NCI-H187 treated with DMSO at 0.1 percent for 48 hours (cell line): ENCODE data around the gene SEMA7A.

ENCODE experiments used
- DNase-seq: peaks from one replicate; lab custom pipeline; 2025; lab: John Stamatoyannopoulos, UW

SEMA7A gene

DNA sequence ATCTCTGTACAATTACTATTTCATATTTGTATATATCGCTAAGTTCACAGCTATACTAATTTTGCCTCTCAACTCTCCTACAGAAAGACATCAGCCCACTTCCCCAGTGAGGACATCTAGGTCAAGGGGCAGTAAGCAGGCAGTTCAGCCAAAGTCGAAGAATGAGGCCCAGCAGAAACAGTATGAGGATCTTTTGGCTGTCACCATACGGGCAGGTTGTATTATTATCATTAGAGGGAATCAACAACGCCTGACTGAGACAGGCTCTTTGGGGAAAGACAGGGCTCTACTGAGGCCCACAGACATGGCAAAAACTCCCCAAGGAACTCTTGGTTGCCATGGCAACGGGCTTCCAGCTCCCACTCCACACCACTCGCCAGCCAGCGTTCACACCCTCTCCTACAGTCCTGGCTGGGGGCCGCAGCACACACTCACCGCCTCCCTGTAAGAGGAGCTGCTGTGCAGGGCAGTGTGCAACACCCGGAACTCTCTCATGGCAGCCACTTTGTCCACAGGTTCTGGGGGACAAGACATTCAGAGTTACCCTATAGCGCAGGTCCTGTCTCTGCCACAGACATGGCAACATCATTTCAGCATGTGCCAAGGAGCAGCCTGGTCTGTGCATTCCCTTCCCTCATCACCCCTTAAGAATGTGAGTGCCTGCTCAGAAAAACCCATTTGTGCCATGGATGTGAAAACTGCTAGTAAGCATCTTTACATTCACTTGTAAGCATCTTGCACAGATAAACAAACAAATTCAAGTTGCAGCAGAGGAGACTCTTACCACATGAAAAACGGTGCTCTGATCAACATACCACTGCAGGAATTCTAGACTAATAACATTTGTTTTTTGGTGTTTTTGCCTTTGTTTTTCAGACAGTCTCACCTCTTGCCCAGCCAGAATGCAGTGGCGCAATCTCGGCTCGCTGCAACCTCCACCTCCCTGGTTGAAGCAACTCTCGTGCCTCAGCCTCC is 18.4 kb upstream of the SEMA7A start:
- peak; percentile 3 for DNase-seq

DNA sequence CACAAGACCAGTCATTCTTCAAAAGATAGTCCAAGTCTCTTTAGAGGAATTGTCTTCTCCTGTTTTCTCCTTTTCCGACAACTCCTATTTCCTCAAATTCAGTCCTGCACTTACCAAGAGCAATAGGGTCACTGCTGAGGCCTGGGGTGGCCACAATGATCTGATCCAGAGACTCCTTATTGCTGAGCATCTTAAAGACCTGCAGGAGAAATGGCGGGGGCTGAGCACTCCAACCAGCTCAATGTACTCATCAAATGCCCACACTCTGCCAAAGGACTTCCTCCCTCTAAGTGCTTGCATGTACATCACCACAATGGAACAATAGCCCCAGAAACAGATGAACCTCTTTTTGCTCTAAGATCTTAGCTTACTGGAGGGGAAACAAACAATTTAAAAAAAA is 17.6 kb upstream of the SEMA7A start:
- no peak for DNase-seq

DNA sequence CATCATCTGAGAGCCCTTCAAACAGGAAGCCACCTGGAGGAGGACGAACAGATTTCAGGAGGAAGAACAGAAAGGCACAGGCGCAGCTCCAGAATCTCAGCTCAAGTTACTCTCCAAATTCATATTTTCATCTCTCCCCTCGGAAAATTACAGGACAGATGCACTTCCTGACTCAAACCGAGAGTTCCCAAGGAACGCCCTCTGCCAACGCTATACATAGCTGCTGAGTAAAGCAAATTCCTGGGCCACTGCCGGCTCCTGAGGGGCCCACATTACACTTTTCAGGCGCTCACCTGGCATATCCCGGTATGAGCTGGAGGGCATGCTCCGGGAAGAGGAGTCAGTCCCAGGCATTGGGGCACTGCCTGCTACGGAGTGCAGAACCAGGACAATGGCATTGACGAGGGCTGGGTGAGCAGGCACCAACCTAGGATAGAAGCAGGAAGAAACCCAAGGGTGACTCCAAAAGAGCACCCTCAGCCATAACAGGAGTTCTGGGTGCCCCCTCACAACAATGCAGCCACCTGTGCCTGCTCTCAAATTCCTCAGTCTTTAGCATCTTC is 16.0 kb upstream of the SEMA7A start:
- DNase-seq = no peak

DNA sequence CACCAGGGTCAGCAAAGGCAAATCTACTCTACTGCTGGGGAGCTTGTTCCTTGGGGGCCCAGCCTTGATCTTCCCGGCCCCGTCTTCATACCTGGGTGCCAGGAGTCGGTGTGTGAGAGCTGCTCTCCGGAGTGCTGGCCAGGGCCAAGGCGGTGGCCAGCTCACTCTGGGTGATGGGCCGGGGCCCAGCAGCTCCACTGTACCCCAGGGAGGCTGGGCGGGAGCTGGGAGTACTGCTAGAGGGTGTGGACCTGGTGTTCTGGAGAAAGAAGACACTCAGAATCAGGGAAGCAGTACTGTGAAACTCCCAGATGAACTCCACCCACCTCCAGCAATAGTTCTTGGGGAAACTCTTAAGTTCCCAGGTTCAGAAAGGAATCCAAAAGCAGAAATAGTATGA is 15.3 kb upstream of the SEMA7A start:
- DNase-seq = no peak

DNA sequence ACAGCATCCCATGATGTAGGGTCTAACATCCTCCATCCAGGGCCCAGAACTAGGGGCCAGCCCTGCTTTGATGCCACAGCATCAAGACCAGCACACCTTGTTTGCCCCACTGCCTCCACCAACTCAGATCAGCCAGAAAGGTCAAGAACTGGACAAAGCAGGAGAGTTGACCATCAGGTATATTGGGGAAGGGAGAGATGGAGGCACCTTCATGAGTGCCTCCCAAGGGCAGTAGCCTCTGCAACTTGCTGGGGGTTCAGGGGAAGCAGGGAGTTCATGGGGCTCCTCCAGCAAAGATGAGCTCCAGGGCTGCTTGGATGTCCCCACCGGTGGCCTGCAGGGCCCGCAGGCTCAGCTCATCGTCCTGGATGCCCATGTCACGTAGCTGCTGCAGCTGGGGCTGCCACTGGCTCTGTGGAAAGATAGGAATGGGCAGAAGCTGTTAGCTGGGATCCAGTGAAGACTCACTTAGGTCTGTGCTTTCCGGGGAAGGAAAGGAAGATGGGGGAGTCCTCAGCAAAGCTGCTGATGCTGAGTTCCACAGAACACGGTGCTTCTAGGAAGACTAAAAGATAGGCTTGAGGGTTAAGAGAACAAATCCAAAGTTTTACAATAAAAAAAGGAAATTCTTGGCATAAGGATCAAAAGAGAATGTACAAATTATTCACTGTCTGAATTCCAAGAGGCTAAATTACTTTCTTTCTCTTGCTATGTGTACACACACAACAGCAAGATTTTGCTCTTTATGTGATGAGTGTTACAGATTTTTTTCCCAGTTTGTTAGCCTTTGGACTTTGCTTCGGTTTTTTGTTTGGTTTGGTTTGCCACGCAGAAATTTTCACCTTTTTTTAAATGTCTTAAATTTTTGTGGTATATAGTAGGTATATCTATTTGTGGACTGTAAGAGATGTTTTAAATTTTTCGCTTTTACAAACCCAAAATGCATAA is 12.3 kb upstream of the SEMA7A start:
- no peak for DNase-seq

DNA sequence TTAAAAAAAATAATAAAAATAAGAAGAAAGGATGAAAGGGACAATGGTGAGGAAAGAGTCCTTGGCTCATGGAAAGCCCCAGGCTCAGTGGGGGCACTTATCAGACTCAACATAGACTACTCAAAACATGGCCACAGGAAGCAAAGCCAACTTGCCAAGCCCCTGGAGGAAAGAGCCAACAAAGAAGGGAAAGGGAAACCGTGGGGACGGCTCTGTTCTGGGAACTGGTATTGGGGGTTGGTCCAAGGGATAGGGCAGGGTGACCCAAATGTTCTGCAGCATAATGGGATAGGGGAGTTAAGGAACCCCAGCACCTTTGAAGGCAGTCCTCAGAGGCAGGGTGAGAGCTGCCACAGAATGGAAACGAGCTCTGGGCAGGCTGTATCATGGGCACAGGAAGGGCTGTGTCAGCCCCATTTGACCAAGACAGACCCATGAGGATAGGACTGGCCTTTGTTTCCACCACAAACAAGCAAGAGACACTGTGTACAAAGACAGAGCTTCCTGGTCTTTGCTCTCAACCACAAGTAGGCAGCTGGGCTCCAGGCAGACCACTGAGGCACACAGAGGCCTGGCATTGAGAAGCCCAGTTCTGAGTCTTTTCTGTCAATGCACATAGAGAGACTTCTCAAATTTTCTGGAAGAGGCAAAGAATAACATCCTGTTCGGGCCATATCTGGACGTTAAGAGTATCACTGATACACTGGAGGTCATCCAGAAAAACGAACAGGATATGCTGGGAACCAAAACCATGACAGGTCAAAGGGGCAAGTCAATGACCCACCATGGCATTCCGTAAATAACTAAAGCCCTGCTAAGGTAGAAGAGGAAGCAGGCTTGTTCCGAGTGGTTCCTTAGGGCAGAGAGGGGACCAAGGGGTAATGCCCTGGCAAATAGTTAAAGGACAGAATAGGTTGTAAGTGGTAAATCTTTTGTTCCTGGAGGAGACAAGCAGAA is 10.6 kb upstream of the SEMA7A start:
- DNase-seq = no peak

DNA sequence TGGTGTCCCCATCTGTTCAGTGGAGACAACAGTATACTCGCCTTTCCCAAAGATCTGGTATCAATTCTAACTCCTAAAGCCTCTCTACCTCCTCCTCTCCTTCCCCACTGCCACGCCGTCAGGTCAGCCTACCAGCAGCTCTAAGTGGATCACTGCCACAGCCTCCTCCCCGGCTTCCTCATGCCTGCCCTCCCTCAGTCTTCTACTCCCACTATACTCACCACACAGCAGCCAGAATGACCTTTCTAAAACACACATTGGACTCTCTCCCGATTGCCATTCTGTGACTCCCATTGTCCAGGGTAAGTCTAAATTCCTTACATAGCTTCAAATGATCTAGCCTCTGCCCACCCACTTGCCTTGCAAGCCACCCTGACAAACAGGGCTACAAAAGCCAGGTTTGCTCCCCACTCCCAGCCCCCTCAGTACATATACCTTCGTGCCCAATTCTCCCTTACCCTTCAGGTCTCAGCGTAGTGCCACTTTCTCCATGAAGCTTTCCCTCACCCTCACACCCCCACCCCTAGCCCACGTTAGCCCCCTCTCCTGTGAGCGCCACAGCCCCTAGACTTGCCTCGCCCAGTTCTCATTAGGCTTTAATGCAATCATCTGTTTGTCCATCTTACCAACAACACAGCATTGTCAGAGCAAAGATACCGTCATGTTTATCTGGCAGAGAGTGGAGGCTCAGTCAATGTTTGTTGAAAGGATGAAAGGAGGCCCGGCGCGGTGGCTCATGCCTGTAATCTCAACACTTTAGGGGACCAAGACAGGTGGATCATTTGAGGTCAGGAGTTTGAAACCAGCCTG is 9.5 kb upstream of the SEMA7A start:
- DNase-seq = no peak

DNA sequence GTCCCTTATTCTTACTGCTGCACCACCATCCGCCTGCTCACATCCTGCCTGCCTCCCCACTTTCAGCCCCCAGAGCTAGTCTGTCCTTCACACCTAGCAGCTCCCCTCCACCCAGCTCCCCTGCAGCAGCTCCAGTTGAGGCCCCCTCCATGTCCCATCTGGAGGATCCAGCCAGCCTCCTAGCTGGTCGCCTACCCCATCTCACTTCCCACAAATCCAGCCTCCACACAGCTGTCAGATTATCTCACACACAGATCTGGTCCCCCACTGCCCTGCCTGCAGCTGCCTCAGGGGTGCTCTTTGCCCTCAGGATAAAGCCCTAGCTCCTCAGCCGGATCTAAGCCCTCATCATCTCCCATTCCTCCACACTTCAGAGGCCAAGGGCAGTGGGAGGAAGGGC is 8.8 kb upstream of the SEMA7A start:
- DNase-seq = no peak

DNA sequence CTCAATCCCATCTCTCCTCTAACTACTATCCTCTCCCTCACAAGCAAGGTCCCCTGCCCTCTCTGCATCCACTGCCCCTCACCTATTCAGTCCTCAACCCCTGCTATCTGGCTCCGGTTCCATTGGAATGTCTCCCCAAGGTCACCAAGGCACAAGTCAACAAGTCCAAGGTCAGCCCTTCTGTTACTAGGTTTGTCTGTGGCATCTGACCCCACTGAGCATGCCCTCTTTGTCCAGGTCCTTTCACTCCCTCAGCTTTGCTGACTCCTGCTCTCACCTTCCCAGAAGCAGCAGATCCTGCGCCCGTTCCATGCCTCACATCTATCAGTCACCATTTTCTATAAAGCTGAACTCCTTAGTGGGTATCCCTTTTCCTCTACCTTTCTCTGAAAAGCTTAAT is 8.3 kb upstream of the SEMA7A start:
- no peak for DNase-seq

DNA sequence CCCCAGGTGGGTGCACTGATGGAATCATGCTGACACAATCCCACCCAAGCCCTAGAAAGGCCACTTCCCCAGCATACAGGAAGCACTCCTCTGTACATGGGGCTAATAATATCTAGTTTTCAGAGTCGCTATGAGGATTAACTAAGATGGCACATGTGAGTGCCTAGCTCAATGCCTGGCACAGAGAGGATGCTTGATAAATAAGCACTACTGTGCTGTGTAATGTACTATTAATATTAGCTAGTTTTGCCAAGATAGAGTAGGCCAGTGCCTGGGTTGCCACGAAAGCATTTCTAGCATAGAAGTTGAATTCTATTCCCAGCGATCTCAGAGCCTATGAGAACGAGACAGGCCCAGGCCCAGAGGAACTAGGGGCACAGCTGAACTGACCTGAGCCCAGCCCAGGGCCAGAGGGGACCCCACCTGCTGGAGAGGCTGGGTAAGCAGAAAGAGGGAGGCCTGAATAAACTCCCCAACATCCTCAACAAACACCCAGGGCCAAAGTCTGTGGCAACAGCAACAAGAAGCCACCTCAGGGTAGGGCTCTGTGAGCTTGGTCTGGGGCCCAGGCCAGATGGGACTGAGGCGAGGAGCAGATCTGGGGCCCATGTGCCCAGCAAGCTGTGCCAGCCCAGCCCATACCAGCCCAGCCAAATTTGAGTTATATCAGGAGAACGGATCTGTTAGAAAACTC is 7.6 kb upstream of the SEMA7A start:
- no peak for DNase-seq

DNA sequence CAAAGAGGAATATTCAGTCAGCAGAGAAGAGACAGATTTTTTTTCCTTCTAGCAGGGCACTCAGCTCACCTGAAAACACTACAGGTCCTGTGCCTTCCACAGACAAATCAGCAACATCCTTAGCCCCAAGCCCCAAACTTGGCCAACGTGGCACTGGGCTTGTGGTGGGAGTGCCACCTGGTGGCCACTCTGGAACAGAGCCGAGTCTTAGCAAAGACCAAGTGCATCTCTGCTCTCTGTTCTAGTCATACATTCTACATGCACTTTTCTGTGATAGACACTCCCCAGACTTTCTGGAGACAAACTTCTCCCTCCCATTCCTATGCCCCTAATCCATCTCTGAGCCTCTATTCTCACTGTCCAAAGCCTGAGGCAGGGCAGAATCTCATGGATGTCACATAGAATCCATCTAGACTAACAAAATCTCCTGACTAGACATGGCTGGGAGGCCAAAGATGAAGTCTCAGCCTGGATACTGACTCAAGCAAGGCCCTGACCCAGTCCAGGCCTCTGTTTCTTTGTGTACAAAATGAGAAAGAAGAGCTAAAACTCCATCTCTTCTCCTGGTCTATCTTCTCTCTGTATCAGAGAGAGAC is 5.1 kb upstream of the SEMA7A start:
- DNase-seq = peak; percentile 5

DNA sequence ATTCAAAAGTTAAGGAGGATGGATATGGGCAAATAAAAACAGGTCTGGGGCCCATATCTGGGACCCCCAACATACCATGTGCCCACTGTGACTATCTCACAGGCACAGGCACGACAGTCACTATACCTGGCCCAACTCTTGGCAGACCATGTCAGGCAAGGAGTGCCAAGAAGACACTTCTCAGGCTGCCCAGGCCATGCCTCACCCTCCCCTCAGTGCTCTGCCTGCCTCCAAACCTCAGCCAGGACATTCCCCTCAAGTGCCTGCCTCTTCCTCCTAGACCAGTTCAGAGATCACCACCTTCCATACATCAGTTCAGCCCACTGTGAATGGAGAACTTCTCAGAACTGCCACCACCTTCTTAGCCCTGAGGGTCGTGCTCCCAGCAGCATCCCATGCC is 4.4 kb upstream of the SEMA7A start:
- DNase-seq = no peak

DNA sequence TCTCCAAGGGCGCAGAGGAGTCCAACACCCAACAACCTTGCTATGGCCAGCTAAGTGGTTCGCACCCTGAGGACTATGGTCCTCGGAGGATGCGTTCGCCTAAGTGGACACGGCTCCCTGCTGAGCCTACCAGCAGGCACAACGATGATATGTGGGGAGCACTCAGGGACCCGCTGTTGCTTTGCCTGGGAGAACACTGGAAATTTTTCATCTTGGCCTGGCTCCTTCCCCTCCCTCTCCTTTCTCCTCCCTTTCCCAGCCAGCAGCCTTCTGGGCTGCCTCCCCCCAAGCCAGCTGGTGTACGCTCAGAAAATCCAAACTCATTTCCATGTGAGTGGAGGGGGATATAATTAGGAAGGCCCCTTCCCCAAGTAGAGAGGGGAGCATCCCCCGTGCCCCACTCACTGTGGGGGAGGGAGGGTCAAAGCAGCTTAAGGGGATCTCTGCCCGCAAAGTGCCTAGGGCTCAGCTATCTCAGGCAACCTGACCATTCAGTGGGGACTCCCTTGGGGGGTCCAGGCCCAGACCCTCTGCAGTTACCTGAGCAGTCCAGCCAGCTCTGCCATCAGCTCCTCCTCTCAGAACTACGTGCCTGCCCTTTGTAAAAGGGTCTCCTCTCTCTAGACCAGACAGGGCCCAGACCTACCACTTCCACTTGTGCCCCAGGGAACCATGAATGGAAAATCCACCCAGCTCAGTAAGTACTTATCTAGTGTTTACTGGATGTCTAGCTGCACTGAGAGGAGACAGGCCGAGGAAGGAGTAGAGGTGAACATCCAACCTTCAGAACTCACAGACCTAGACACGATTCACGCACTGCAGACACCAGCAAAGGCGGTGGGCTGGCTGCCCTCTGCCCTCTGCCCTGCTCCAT is 742 bp upstream of the SEMA7A start:
- DNase-seq = no peak

DNA sequence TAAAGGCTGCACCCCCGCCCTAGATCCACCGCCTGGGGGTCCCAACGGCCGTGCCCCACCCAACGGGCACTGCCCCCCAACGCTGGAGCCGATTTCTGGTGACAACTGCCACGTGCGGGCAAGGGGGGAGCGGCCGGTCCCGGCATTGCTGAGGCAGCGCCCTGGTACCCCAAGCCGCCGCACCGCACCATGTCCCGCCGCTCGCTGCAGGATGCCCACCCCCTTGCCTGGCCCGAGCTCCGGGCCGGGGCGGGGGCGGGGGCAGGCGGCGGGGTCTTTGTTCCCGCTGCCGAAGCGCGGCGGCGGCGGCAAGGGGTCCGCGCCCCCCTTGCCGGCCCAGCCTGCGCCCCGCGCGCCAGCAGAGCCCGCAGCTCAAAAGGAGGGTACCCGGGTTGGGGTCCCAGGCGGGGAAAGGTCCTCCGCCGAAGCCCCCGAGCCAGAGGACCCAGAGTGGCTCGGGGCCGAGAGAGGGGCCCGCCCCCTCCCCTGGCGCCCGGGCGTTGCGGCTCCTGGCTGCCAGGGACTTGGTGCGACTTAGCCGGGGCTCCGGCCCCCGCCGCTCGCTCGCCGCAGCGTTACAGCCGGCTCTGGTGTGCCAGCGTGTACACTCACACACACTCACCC is 678 bp downstream of the SEMA7A start:
- DNase-seq = no peak

DNA sequence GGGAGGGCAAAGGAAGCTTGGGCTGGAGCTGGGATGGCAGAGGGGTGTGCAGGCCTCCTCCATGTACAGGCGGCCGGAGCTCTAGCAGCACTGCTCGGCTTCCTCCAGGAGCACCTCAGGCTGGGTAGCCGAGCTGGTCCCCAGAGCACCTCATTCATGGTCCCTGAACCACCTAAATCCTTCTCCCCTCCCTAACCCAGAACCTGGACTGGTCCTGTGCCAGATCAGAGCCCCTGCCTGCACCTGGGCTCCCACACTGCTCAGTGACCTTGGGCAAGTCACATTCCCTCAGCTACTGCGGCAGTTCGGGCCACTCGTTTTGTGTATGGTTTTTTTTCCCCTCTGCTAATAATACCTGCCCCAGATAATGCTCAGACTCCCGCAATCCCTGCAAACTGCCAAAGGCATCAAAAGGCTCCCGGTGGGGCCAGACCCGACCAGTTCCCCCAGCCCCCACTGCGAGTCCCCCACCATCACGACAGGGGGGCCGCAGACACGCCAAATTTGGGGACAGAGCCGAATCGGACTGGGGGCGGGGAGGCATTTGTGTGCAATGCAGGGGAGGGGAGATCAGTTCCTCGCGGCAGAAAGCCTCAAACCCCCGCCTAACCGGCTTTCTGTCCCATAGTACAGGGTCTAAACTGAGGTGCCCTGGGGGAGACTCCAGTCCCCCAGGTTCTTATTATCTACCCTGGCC is 1.3 kb downstream of the SEMA7A start:
- DNase-seq = no peak

DNA sequence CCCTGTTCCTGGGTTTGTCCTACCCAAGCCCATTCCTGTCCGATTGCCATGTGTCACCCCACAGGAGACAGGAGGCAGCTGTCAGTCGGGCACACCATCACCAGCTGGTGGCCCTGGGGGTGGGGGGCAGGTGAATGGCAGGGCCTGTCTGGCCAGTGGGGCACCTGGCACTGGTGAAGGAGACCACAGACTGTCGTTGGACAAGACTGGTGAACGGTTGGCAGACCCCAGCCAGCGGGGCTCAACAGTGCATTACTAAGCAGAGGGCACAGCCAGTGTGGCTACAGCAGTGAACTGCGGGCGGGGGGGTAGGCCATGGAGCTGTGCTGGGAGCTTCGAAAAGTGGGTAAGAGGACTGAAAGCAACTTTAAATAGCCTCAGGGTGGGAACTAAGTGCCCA is 2.1 kb downstream of the SEMA7A start:
- no peak for DNase-seq

DNA sequence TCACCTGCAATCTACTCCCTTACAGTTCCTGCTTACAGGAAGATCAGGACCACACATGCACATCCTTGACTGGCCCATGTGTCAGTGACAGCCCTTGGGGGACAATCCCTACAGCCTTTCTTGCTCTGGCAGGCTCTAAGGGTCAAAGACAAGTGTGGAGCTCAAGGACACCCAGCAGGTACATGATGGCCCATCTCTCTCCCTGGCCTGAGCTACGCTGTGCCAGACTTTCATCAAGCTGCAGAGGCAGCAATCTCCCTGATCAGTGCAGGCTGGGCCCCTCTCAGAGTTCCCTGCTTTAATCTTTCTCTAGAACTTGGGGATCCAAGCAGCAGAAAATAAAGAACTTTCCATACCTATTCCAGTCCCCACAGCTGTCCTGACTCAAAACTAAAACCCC is 2.6 kb downstream of the SEMA7A start:
- DNase-seq = no peak
